SK-N-SH (cell line): ENCODE measurements around the gene PPP3R2. TPM values are rescaled to one million over a fixed set of nuclear protein-coding genes. Genes with fewer than 3 reads are reported as not detected.

Source experiments
- CTCF ChIA-PET: fragments of 300-600, 350-600 bp; formaldehyde crosslinking; extraction: SDS; loops from one replicate; lab custom pipeline; 2021; lab: Yijun Ruan, JAX
- POLR2A ChIA-PET: fragments of 350-600 bp; sonication (Branson Sonifier 250); formaldehyde crosslinking; extraction: SDS; loops from one replicate; lab custom pipeline; 2020; ENCODE audit warnings: antibody characterized with exemption, inconsistent platforms; lab: Yijun Ruan, JAX
- DNase-seq: peaks from one replicate; pipeline ENCODE4 v3.0.0; 2012
- H2AFZ ChIP-seq: fragments of 200-600 bp; sonication (generic); 2 replicates; pipeline ENCODE4 v1.8.1; 2016; ENCODE audit warnings: antibody characterized with exemption, mild to moderate bottlenecking, low read depth
- H3F3A ChIP-seq: fragments of 200-600 bp; sonication (generic); replicated peaks from 2 replicates; pipeline ENCODE3; 2016; ENCODE audit warnings: antibody characterized with exemption, mild to moderate bottlenecking; ENCODE audit not compliant: insufficient read depth
- H3K27ac ChIP-seq, 2 experiments: fragments of 200-500 bp in 1 of 2; fragments of 200-600 bp in 1 of 2; sonication (Bioruptor generic) in 1 of 2; sonication (generic), shearing (Covaris generic) in 1 of 2; 2 replicates each; pipeline versions ENCODE4 v1.5.1 to v1.6.1; 2014 to 2016; ENCODE audit warnings: low read depth in 2 of 2, inconsistent platforms in 1 of 2, low read length in 1 of 2, mild to moderate bottlenecking in 1 of 2, mixed read lengths in 1 of 2
- H3K27me3 ChIP-seq: fragments of 200-600 bp; sonication (generic), shearing (Covaris generic); 2 replicates; pipeline ENCODE4 v1.6.1; 2016; ENCODE audit warnings: mixed run types; ENCODE audit not compliant: insufficient read depth
- H3K36me3 ChIP-seq, 2 experiments: fragments of 200-500 bp in 1 of 2; fragments of 200-600 bp in 1 of 2; sonication (Bioruptor generic) in 1 of 2; sonication (generic) in 1 of 2; replicated peaks in 1 of 2; 2 replicates each; pipeline versions ENCODE3 to v1.5.1; 2014 to 2016; ENCODE audit warnings: low read length in 1 of 2, mild to moderate bottlenecking in 1 of 2; ENCODE audit not compliant: insufficient read depth in 2 of 2, control insufficient read depth in 1 of 2
- H3K4me1 ChIP-seq, 2 experiments: fragments of 200-500 bp in 1 of 2; fragments of 200-600 bp in 1 of 2; sonication (Bioruptor generic) in 1 of 2; sonication (generic), shearing (Covaris generic) in 1 of 2; 2 replicates each; pipeline versions ENCODE4 v1.5.1 to v1.6.1; 2014 to 2016; ENCODE audit warnings: low read depth in 1 of 2, low read length in 1 of 2, mixed run types in 1 of 2; ENCODE audit not compliant: insufficient read depth in 2 of 2, control insufficient read depth in 1 of 2
- H3K4me2 ChIP-seq: fragments of 200-600 bp; sonication (generic), shearing (Covaris generic); 2 replicates; pipeline ENCODE4 v1.6.1; 2017; ENCODE audit warnings: mixed run types
- H3K4me3 ChIP-seq, 2 experiments: fragments of 200-500 bp in 1 of 2; fragments of 200-600 bp in 1 of 2; sonication (Bioruptor generic) in 1 of 2; sonication (generic), shearing (Covaris generic) in 1 of 2; 2 replicates each; pipeline versions ENCODE4 v1.5.1 to v1.8.1; 2014 to 2016; ENCODE audit warnings: low read depth in 2 of 2, inconsistent platforms in 1 of 2, low read length in 1 of 2, mild to moderate bottlenecking in 1 of 2, mixed read lengths in 1 of 2, moderate library complexity in 1 of 2
- H3K79me2 ChIP-seq: fragments of 200-600 bp; sonication (generic); 2 replicates; pipeline ENCODE4 v1.8.1; 2017; ENCODE audit warnings: mild to moderate bottlenecking; ENCODE audit not compliant: insufficient read depth
- H3K9ac ChIP-seq: fragments of 200-600 bp; sonication (generic); 2 replicates; pipeline ENCODE4 v1.6.1; 2017; ENCODE audit warnings: mixed run types
- H3K9me2 ChIP-seq: fragments of 200-600 bp; sonication (generic); 2 replicates; pipeline ENCODE4 v1.6.1; 2017; ENCODE audit warnings: mixed run types
- H3K9me3 ChIP-seq: fragments of 200-600 bp; sonication (generic); 2 replicates; pipeline ENCODE4 v1.6.1; 2017; ENCODE audit warnings: mixed run types, mild to moderate bottlenecking, moderate library complexity
- H4K20me1 ChIP-seq: fragments of 200-600 bp; sonication (generic); 2 replicates; pipeline ENCODE4 v1.6.1; 2017; ENCODE audit warnings: mild to moderate bottlenecking, mixed run types; ENCODE audit not compliant: insufficient read depth
- CHD2 ChIP-seq: fragments of 150-350 bp; IDR thresholded peaks from 2 replicates; pipeline ENCODE4 v1.6.1; 2018; ENCODE audit warnings: low read length; ENCODE audit not compliant: partially characterized antibody
- FOXM1 ChIP-seq: IDR thresholded peaks from 2 replicates; pipeline ENCODE4 v1.4.0; 2012; ENCODE audit warnings: low read depth, mild to moderate bottlenecking
- PBX3 ChIP-seq: IDR thresholded peaks from 2 replicates; pipeline ENCODE4; 2012
- RXRA ChIP-seq: IDR thresholded peaks from 2 replicates; pipeline ENCODE4 v1.4.0; 2012; ENCODE audit warnings: low read depth, mild to moderate bottlenecking, borderline replicate concordance
- TCF12 ChIP-seq: IDR thresholded peaks from 2 replicates; pipeline ENCODE4 v1.4.0; 2012
- TEAD4 ChIP-seq: IDR thresholded peaks from 2 replicates; pipeline ENCODE4 v1.4.0; 2012; ENCODE audit warnings: mild to moderate bottlenecking, borderline replicate concordance; ENCODE audit not compliant: insufficient read depth
- WGBS: methylation state at CpG from one replicate; pipeline ENCODE4 v1.1.6; 2017; ENCODE audit warnings: low lambda C conversion rate; 5-methylcytosine and 5-hydroxymethylcytosine counted together
- polyA plus RNA-seq, 3 experiments: library from polyadenylated mRNA; depleted of rRNA; stranded (reverse); fragments of >200 nt; gene quantifications; 2 replicates each; pipeline ENCODE4 v1.2.3, GENCODE V29; 2012
- TF ChIP-seq, protein P1 (sequence below): IDR thresholded peaks from 2 replicates; pipeline ENCODE4 v1.6.1; 2012; ENCODE audit warnings: mild to moderate bottlenecking, low read depth, low read length, moderate library complexity
- TF ChIP-seq, protein P2 (sequence below): fragments of 200-600 bp; sonication (generic); IDR thresholded peaks from 2 replicates; pipeline ENCODE4 v1.6.1; 2017; ENCODE audit warnings: antibody characterized with exemption, mild to moderate bottlenecking, moderate library complexity
- TF ChIP-seq, protein P3 (sequence below): IDR thresholded peaks from 2 replicates; pipeline ENCODE4 v1.4.0; 2012; ENCODE audit warnings: low read depth
- TF ChIP-seq, protein P4 (sequence below): fragments of 150-350 bp; IDR thresholded peaks from 2 replicates; pipeline ENCODE4 v1.6.1; 2017; ENCODE audit warnings: antibody characterized with exemption, low read length, low read depth, borderline replicate concordance

PPP3R2 gene
- polyA plus RNA-seq, 1 of the 3 experiments (the other 2 are of a cell fraction) = not detected

DNA sequence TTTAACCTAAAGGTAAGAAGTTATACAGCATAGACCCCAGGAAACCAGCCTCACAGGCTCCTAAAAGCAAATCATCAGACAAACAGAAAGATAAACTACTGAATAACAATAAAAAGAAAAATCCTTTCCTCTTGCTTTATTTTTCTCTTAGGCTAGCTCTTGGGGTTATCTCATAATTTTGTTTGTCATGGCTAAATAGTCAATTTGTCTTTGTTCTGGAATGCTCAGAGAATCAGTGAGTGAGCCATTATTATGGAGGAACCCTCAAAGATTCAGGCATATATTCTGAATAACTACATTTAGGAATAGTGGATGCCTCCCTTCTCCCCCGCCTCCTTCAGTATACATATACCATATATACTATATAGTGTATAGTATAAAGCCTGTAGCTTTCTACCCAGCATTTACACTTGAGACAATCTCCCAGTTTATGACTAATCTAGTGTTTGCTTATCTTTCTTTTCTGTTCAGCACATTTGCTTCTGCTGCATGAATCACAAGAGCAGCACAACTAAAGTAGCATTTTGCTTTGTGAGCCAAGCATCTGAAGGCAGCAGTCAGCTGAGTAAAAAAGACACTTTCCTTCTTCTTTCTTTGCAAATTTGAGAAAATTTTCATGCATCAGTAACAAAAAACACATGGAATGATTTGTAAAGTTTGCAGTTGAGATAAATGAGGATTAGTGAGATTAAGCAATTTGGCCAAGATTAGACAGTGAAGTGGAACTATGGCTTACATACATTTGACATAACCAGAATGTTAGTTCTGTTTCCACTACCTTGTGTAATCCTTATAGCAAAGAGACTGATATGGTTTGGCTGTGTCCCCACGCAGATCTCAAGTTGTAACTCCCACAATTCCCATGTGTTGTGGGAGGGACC lies 45.3 kb upstream of the PPP3R2 start (continued):
- TF ChIP-seq, protein P1, sequence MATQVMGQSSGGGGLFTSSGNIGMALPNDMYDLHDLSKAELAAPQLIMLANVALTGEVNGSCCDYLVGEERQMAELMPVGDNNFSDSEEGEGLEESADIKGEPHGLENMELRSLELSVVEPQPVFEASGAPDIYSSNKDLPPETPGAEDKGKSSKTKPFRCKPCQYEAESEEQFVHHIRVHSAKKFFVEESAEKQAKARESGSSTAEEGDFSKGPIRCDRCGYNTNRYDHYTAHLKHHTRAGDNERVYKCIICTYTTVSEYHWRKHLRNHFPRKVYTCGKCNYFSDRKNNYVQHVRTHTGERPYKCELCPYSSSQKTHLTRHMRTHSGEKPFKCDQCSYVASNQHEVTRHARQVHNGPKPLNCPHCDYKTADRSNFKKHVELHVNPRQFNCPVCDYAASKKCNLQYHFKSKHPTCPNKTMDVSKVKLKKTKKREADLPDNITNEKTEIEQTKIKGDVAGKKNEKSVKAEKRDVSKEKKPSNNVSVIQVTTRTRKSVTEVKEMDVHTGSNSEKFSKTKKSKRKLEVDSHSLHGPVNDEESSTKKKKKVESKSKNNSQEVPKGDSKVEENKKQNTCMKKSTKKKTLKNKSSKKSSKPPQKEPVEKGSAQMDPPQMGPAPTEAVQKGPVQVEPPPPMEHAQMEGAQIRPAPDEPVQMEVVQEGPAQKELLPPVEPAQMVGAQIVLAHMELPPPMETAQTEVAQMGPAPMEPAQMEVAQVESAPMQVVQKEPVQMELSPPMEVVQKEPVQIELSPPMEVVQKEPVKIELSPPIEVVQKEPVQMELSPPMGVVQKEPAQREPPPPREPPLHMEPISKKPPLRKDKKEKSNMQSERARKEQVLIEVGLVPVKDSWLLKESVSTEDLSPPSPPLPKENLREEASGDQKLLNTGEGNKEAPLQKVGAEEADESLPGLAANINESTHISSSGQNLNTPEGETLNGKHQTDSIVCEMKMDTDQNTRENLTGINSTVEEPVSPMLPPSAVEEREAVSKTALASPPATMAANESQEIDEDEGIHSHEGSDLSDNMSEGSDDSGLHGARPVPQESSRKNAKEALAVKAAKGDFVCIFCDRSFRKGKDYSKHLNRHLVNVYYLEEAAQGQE = no peak
- TF ChIP-seq, protein P2, sequence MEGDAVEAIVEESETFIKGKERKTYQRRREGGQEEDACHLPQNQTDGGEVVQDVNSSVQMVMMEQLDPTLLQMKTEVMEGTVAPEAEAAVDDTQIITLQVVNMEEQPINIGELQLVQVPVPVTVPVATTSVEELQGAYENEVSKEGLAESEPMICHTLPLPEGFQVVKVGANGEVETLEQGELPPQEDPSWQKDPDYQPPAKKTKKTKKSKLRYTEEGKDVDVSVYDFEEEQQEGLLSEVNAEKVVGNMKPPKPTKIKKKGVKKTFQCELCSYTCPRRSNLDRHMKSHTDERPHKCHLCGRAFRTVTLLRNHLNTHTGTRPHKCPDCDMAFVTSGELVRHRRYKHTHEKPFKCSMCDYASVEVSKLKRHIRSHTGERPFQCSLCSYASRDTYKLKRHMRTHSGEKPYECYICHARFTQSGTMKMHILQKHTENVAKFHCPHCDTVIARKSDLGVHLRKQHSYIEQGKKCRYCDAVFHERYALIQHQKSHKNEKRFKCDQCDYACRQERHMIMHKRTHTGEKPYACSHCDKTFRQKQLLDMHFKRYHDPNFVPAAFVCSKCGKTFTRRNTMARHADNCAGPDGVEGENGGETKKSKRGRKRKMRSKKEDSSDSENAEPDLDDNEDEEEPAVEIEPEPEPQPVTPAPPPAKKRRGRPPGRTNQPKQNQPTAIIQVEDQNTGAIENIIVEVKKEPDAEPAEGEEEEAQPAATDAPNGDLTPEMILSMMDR = no peak
- no peak for TF ChIP-seq FOXM1

GRCh38 chr9:101639311-101639710 lies 44.5 kb upstream of the PPP3R2 start:
- 9% methylated on average over 1 of the region's 1 CpG for WGBS
- no peaks in the 10 kb centered on the region for H3K4me1 ChIP-seq
- POLR2A ChIA-PET = no interaction called here
- CTCF ChIA-PET = interaction anchor here (1.2 kb wide), 1 partner anchor 70 kb away, joined by 3 read pairs; no protein-coding TSS in a partner anchor
- H3K9ac ChIP-seq = no peak overlapping the region
- TF ChIP-seq TEAD4 (no peak), TCF12 (no peak), CHD2 (no peak), RXRA (no peak), PBX3 (no peak)
- TF ChIP-seq, protein P3, sequence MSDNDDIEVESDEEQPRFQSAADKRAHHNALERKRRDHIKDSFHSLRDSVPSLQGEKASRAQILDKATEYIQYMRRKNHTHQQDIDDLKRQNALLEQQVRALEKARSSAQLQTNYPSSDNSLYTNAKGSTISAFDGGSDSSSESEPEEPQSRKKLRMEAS = no peak
- TF ChIP-seq, protein P4, sequence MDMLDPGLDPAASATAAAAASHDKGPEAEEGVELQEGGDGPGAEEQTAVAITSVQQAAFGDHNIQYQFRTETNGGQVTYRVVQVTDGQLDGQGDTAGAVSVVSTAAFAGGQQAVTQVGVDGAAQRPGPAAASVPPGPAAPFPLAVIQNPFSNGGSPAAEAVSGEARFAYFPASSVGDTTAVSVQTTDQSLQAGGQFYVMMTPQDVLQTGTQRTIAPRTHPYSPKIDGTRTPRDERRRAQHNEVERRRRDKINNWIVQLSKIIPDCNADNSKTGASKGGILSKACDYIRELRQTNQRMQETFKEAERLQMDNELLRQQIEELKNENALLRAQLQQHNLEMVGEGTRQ = no peak
- TF ChIP-seq, protein P1 = no peak
- TF ChIP-seq, all 33 proteins: peak for 0
- Histone ChIP-seq H2AFZ (no peak overlapping the region), H4K20me1 (no peaks in the 10 kb centered on the region), H3K36me3 (no peaks in the 10 kb centered on the region), H3K4me2 (no peak overlapping the region), H3K9me3 (no peaks in the 10 kb centered on the region), H3K9me2 (no peaks in the 10 kb centered on the region), H3K79me2 (no peaks in the 10 kb centered on the region), H3K27ac (no peak overlapping the region), H3K4me3 (no peak overlapping the region), H3K27me3 (no peaks in the 10 kb centered on the region), H3F3A (no peaks in the 10 kb centered on the region)
- no peak for DNase-seq
